CD14-positive monocyte (primary cell): ENCODE data around the gene PTGES2. TPM values are rescaled to one million over a fixed set of nuclear protein-coding genes. Genes with fewer than 3 reads are reported as not detected.

ENCODE experiments used
- DNase-seq, 3 donors: peaks; one replicate each; pipeline ENCODE4 v3.0.0-alpha.2; 2011 to 2022
- H2AFZ ChIP-seq: 2 replicates; pipeline ENCODE4 v1.6.0; 2012; ENCODE audit warnings: mild to moderate bottlenecking, low read depth, low read length, inconsistent platforms; ENCODE audit not compliant: insufficient read depth, poor library complexity, severe bottlenecking
- H3K27ac ChIP-seq, 2 donors: 1 replicate in 1 of 2; 2 replicates in 1 of 2; pipeline ENCODE4 v1.5.1; 2012 to 2013; ENCODE audit warnings: low read length in 2 of 2, control low read depth in 1 of 2, inconsistent platforms in 1 of 2, low read depth in 1 of 2, mild to moderate bottlenecking in 1 of 2
- H3K27me3 ChIP-seq, 2 donors: one replicate each; pipeline versions ENCODE4 v1.6.0 to v1.6.1; 2011 to 2013; ENCODE audit warnings: low read length in 2 of 2; ENCODE audit not compliant: control insufficient read depth in 2 of 2, insufficient read depth in 2 of 2
- H3K36me3 ChIP-seq, 2 donors: replicated peaks in 1 of 2; 1 replicate in 1 of 2; 2 replicates in 1 of 2; pipeline versions ENCODE4 v1.5.1 to v1.6.1; 2012 to 2013; ENCODE audit warnings: low read length in 2 of 2, control low read depth in 1 of 2, inconsistent platforms in 1 of 2, mild to moderate bottlenecking in 1 of 2; ENCODE audit not compliant: insufficient read depth in 2 of 2, control insufficient read depth in 1 of 2
- H3K4me1 ChIP-seq, 2 donors: 1 replicate in 1 of 2; 2 replicates in 1 of 2; pipeline versions ENCODE4 v1.5.1 to v1.6.1; 2012 to 2013; ENCODE audit warnings: low read length in 2 of 2, control low read depth in 1 of 2, inconsistent platforms in 1 of 2, mild to moderate bottlenecking in 1 of 2, moderate library complexity in 1 of 2; ENCODE audit not compliant: insufficient read depth in 2 of 2, control insufficient read depth in 1 of 2
- H3K4me2 ChIP-seq: replicated peaks from 2 replicates; pipeline ENCODE3; 2012; ENCODE audit warnings: low read length, moderate library complexity, mild to moderate bottlenecking; ENCODE audit not compliant: poor library complexity, severe bottlenecking; ENCODE audit errors: extremely low read depth
- H3K4me3 ChIP-seq, 3 experiments: fragments of 200-600 bp in 1 of 3; sonication (generic) in 1 of 3; replicated peaks in 1 of 3; 1 replicate in 2 of 3; 2 replicates in 1 of 3; pipeline ENCODE4 v1.5.1; 2011 to 2013; ENCODE audit warnings: low read length in 3 of 3, mild to moderate bottlenecking in 3 of 3, control low read depth in 2 of 3, low read depth in 2 of 3, inconsistent platforms in 1 of 3, moderate library complexity in 1 of 3
- H3K79me2 ChIP-seq: 2 replicates; pipeline ENCODE4 v1.6.0; 2012; ENCODE audit warnings: mild to moderate bottlenecking, control low read depth, inconsistent platforms, low read length, moderate library complexity; ENCODE audit not compliant: insufficient read depth
- H3K9ac ChIP-seq: 2 replicates; pipeline ENCODE4 v1.6.0; 2017; ENCODE audit warnings: low read length, mild to moderate bottlenecking; ENCODE audit not compliant: insufficient read depth, poor library complexity, severe bottlenecking
- H3K9me3 ChIP-seq, 2 donors: replicated peaks in 1 of 2; 1 replicate in 1 of 2; 2 replicates in 1 of 2; pipeline versions ENCODE4 v1.5.1 to v1.6.1; 2012 to 2013; ENCODE audit warnings: low read length in 2 of 2, control low read depth in 1 of 2; ENCODE audit not compliant: control insufficient read depth in 1 of 2, insufficient read depth in 1 of 2
- H4K20me1 ChIP-seq: 2 replicates; pipeline ENCODE4 v1.6.0; 2012; ENCODE audit warnings: mild to moderate bottlenecking, low read length, control low read depth, moderate library complexity; ENCODE audit not compliant: insufficient read depth
- H3K27ac Mint-ChIP-seq, 7 donors: one replicate each; pipeline ENCODE4 v1.8.0; 2020; ENCODE audit warnings: mild to moderate bottlenecking in 7 of 7, mixed read lengths in 7 of 7, moderate library complexity in 6 of 7, inconsistent platforms in 2 of 7
- H3K27me3 Mint-ChIP-seq, 3 donors: one replicate each; pipeline ENCODE4 v1.8.0; 2021 to 2022; ENCODE audit warnings: low read depth in 3 of 3, mild to moderate bottlenecking in 3 of 3, mixed read lengths in 3 of 3, moderate library complexity in 3 of 3, inconsistent platforms in 1 of 3
- H3K36me3 Mint-ChIP-seq, 2 donors: one replicate each; pipeline ENCODE4 v1.8.0; 2020; ENCODE audit warnings: mixed read lengths in 2 of 2, inconsistent platforms in 1 of 2, mild to moderate bottlenecking in 1 of 2
- H3K4me1 Mint-ChIP-seq: one replicate; pipeline ENCODE4 v1.8.0; 2020; ENCODE audit warnings: mild to moderate bottlenecking, mixed read lengths
- H3K4me3 Mint-ChIP-seq, 2 donors: one replicate each; pipeline ENCODE4 v1.8.0; 2020; ENCODE audit warnings: mild to moderate bottlenecking in 2 of 2, mixed read lengths in 2 of 2, moderate library complexity in 1 of 2
- H3K9me3 Mint-ChIP-seq, 7 donors: one replicate each; pipeline ENCODE4 v1.8.0; 2020 to 2022; ENCODE audit warnings: mixed read lengths in 7 of 7, mild to moderate bottlenecking in 6 of 7, moderate library complexity in 6 of 7, inconsistent platforms in 2 of 7
- CTCF ChIP-seq: fragments of 200-600 bp; IDR thresholded peaks from one replicate; pipeline ENCODE4 v1.8.0; 2022; ENCODE audit warnings: antibody characterized with exemption, mild to moderate bottlenecking
- WGBS: methylation state at CpG from one replicate; pipeline ENCODE4 v1.1.5; 2013; ENCODE audit warnings: missing lambda C conversion rate; ENCODE audit not compliant: insufficient coverage; 5-methylcytosine and 5-hydroxymethylcytosine counted together
- intact Hi-C, 2 donors: fragments of 100-400 bp; cut with micrococcal nuclease; formaldehyde crosslinking; loops; one replicate each; pipeline versions ENCODE4 v1.15.0 to v1.15.1; 2023
- polyA plus RNA-seq, 3 donors: library from polyadenylated mRNA; depleted of rRNA in 1 of 3; unstranded in 2 of 3; stranded (reverse) in 1 of 3; fragments of 300-500 nt in 2 of 3; fragments of >200 nt in 1 of 3; fragmentation: Illumina TruSeq in 2 of 3; gene quantifications; 1 replicate in 2 of 3; 2 replicates in 1 of 3; pipeline ENCODE4 v1.2.3, GENCODE V29; 2012 to 2021

The PTGES2 gene
- polyA plus RNA-seq, 3 donors = 42.0 to 71.5 (median 49.4) TPM

GRCh38 chr9:128128836-128129590 is 1.5 kb upstream of the PTGES2 start:
- H3K9ac ChIP-seq = peak overlapping the region; percentile 88
- H3K9me3 ChIP-seq = no peaks in the 10 kb centered on the region

More at GRCh38 chr9:128128836-128129590, 1.5 kb upstream of the PTGES2 start:
- peak overlapping the region; percentile 98 to 99 for H3K4me3 Mint-ChIP-seq
- Histone ChIP-seq H3K36me3 (peaks cover 0 to 8% of the 10 kb centered on the region in 2 donors), H3K4me3 (peak overlapping the region; percentile 71 to 97 (median 94)), H3K27ac (peak overlapping the region in 1 of 2 donors; percentile 93), H3K4me2 (peak overlapping the region; percentile 98), H4K20me1 (peaks cover 24% of the 10 kb centered on the region), H2AFZ (peak overlapping the region; percentile 95), H3K79me2 (peaks cover 5% of the 10 kb centered on the region), H3K27me3 (peaks cover 0 to 3% of the 10 kb centered on the region in 2 donors), H3K4me1 (peaks cover 33 to 45% of the 10 kb centered on the region in 2 donors)
- TF ChIP-seq CTCF = no peak
- intact Hi-C loops = no loop called here
- H3K4me1 Mint-ChIP-seq = peaks cover 34% of the 10 kb centered on the region
- WGBS = 77% methylated on average over 18 of the region's 29 CpGs
- DNase-seq = no peak
- peaks cover 0 to 8% (median 4%) of the 10 kb centered on the region in 3 donors for H3K27me3 Mint-ChIP-seq
- peaks cover 0 to 16% of the 10 kb centered on the region in 2 donors for H3K36me3 Mint-ChIP-seq
- peaks cover 0 to 5% (median 0%) of the 10 kb centered on the region in 7 donors for H3K9me3 Mint-ChIP-seq
- peak overlapping the region in 6 of 7 donors; percentile 87 to 99 (median 94) for H3K27ac Mint-ChIP-seq
